H4 (cell line): ENCODE results near the gene PINK1. TPM values are rescaled to one million over a fixed set of nuclear protein-coding genes. Genes with fewer than 3 reads are reported as not detected.
A peak's percentile ranks its signal among the peaks of the same experiment; 100 is the strongest.

Experiments used
- DNase-seq: peaks from one replicate; pipeline ENCODE4 v3.0.0-alpha.2; 2015; ENCODE audit warnings: low spot score
- total RNA-seq: library from RNA; depleted of rRNA; stranded (reverse); fragments of >200 nt; shearing (Covaris generic); gene quantifications from 2 replicates; pipeline ENCODE4 v1.2.3, GENCODE V29; 2014

The PINK1 gene
- total RNA-seq, 1 experiment from 2014 or later, result 29.6 TPM

GRCh38 chr1:20610970-20611369 lies 22.3 kb upstream of the PINK1 start:
- DNase-seq, result no peak

DNA sequence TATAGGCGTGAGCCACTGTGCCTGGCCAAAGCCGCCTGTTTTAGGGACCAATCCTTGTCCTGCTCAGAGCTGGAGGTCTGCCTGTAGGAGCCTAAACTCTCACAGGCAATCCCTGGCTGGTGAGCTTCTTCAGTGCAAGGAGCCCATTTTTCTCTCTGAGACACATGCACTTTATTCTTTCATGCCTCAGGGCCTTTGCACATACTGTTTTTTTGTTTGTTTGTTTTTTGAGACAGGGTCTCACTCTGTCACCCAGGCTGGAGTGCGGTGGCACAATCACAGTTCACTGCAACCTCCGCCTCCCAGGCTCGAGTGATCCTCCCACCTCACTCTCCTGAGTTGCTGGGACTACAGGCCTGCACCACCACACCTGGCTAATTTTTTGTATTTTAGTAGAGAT lies 21.6 kb upstream of the PINK1 start:
- no peak for DNase-seq

- peak; percentile 42 for DNase-seq
Measured at GRCh38 chr1:20612221-20612746, 21.0 kb upstream of the PINK1 start.

DNA sequence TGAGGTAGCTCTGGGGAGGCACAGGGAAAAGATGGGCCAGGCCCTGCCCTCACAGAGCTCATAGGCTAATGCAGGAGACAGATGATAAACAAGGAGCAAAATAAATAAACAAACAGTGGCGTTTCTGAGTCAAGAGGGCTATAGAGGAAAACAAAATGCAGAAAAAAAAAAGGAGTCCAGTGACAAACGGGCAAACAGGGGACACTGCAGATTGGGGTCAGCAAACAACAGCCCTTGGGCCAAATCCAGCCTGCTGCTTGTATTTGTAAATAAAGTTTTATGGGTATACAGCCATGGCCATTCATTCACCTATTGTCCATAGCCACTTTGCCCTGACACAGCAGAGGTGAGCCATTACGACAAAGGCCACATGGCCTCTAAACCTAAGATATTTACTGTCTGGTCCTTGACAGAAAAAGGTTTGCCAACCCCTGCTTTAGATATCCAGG lies 19.1 kb upstream of the PINK1 start:
- no peak for DNase-seq

DNA sequence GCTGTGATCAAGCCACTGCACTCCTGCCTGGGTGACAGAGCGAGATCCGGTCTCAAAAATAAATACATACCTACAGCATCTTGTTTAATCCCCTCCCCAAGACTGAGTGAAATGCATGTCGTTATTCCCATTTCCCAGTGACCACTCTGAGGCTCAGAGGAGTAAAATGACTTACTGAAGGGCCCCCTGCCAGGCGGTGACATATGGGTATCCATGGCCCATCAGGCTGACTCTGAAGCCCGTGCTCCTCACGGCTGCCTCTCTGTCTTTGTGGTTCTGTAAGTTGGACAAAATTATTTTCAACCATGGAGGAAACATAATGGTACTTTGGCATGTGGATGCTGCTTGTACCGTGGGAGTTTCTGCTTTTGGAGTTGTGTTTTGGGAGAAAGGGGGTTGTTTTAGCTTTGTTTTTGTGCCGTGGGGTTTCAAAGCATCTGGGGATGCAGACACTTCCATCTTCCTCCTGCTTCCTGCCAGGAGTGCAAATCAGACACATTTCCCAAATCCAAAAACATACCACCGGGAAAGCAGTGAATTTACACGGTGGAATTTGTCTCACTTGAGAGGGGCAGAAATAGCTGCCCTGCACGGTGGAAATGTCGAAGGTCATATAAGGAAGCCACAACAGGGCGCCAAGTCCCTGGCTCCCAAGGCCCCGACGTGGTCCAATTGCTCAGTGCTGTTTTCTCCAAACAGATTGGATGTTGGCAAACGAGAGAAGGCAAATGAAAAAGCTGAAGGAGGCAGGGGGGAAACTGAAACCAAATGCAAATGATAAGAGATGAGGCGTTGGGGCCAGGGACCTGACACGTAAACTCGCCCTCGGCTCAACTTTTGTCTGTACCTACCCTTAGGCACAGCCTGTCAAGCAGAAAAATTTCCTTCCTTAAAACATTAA lies 17.1 kb upstream of the PINK1 start:
- DNase-seq, result no peak

DNA sequence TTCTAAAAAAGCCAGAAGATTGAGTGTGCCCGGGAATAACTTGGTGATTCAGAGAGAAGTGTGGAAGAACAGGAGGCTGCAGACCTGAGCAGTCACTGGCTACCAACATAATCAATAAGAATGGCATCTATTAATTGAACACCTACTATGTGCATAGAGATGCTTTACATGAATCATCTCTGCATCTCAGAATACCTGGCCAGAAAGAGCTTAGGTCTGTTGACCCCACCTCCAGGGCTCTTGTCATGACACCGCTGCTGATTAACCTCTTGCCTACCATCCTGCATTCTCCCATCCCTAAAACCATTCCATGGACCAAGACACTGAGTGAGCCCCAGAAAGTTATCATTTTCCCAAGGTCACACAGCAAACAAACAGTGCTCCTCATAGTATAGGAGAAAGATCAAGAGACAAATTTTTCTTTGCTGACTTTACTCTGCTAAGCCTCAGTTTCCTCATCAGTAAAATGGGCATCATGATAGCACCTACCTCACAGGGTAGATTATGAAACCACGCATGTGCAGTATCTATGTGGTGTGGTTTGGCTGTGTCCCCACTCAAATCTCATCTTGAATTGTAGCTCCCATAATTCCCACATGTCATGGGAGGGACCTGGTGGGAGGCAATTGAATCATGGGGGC lies 16.3 kb upstream of the PINK1 start:
- no peak for DNase-seq

- DNase-seq, result no peak
Measured at GRCh38 chr1:20618550-20618949, 14.7 kb upstream of the PINK1 start.

DNA sequence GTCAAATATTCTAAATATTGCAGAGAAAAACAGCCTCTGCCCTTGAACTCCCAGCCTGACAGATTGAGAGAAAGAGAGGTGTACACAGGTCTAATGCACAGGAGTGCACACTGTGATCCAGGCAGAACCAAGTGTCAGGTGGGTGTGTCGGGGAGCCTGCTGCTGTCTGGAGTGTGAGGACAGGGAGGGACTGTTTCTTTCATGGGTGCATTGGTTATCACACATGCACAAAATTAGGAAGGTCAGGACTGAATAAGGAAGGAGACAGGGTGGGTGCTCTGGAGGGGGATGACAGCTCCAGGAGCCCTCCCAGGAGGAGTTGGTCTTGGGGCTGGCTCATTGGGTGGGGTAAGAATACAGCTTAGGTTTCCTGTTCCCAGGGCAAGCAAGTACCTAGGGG lies 13.3 kb upstream of the PINK1 start:
- no peak for DNase-seq

DNA sequence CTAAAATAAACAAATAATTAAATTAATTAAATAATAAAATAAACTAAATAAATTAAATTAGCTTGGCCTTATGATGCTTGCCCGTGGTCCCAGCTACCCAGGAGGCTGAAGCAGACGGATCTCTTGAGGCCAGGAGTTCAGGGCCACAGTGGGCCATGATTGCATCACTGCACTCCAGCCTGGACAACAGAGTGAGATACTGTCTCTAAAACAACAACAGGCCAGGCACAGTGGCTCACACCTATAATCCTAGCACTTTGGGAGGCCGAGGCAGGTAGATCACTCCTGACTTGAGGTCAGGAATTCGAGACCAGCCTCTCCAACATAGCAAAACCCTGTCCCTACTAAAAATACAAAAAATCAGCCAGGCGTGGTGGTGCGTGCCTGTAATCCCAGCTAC lies 12.2 kb upstream of the PINK1 start:
- DNase-seq, result no peak

- no peak for DNase-seq
Measured at GRCh38 chr1:20624709-20625108, 8.5 kb upstream of the PINK1 start.

DNA sequence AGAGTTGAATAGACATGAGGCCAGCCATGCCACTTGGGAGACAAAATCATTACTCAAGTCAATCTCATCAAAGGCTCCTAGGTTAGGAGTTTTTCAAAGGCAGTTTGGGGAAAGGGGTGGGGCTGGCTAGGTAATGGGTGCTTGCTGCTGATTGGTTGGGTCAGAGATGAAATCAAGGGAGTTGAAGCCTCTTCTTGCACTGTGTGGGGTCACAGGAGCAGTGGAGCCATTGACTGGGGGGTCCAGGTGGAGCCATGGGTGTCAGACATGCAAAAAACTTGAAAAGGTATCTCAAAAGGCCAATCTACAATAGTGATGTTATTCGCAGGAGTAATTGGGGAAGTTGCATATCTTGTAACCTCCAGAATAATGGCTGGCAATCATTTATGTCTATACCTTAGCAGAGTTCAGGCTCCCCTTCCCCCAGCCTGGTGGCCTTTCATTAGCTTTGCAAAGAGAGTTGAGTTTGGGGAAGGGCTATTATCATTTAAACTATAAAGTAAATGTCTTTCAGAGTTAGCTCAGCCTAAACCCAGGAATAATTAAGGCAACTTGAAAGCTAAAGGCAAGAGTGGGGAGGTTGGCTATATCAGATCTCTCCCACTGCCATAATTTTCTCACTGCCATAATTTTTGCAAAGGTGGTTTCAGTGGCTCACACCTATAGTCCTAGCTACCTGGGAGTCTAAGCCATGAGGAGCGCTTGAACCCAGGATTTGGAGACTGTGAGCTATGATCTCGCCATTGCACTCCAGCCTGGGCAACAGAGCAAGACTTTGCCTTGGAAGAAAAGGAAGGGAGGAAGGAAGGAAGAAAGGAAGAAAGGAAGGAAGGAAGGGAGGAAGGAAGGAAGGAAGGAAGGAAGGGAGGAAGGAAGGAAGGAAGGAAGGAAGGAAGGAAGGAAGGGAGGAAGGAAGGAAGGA lies 7.8 kb upstream of the PINK1 start:
- DNase-seq, result no peak

DNA sequence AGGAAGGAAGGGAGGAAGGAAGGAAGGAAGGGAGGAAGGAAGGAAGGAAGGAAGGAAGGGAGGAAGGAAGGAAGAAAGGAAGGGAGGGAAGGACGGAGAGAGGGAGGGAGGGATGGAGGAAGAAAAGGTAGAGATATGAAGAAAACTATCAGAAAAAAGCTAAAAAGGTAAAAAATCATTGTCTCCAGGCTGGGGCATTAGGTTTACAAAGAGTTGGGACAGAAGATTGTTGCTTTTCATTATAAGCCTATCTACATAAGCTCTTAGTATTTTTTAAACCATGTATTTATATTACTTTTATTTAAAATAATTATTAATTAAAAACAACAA lies 7.2 kb upstream of the PINK1 start:
- no peak for DNase-seq

GRCh38 chr1:20626524-20626923 lies 6.7 kb upstream of the PINK1 start:
- DNase-seq, result no peak

DNA sequence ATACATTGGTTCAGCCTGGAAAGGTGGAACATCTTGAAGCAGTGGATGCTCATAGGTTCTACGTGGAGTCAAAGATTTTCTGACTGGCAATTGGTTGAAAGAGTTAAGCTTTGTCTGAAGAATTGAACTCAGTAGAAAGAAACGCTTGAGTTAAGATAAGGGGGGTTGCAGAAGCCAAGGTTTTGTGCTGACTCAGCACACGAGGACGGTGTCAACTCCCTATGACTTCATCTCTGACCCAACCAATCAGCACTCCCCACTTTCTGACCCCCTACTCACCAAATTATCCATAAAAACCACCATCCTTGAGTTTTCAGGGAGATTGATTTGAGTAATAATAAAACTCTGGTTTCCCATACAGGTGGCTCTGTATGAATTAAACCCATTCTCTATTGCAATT lies 2.5 kb upstream of the PINK1 start:
- no peak for DNase-seq

DNA sequence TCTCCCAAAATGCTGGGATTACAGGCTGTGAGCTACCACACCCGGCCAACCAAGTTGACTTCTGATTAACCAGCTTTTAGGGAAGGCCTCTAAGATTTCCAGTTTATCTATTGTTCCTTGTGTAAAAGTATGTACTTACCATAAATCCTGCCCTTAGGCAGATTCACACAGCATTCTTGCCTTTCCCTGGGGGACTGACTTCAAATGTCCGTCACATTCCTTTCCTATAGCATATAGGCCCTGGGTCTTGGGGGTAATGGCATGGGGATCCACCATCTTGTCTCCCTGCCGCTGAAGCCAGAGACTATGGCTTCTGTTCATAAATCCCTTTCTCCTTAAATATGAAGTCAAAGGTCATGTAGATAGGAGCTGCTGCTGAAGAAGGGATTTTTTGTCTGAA lies 872 bp upstream of the PINK1 start:
- DNase-seq, result no peak

GRCh38 chr1:20634065-20634593 lies 871 bp downstream of the PINK1 start:
- no peak for DNase-seq

DNA sequence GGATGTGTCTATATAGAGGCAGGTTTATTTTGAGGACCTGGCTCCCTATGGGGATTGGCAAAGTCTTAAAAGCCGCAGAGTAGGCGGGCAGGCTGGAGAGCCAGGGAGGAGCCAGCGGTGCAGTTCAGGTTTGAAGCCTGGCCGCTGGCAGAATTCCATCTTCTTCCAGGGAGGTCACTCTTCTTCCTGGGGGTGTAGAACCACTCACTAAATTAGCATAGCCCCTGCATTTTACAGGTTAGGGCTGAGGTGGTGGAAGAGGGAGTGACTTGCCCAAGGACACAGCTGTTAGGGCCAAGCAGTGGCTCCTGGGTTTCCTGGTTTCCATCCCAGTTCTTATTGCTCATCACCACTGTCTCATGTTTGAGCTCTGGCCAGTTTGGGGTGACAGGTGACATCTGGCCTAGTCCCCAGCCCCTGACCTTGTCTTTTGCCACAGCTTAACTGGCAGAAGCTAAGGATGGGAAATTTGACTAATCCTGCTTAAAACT lies 1.4 kb downstream of the PINK1 start:
- no peak for DNase-seq

- no peak for DNase-seq
Measured at GRCh38 chr1:20636785-20637347, 3.6 kb downstream of the PINK1 start.

GRCh38 chr1:20640183-20640597 lies 6.9 kb downstream of the PINK1 start:
- DNase-seq, result peak; percentile 34

GRCh38 chr1:20641975-20642374 lies 8.7 kb downstream of the PINK1 start:
- no peak for DNase-seq

- DNase-seq, result no peak
Measured at GRCh38 chr1:20643080-20643479, 9.8 kb downstream of the PINK1 start.
